Measurements from ENCODE around the gene ITPR3.

The ITPR3 gene

GRCh38 chr6:33742837-33743236 lies 121.7 kb downstream of the ITPR3 start:
- no peak for DNase-seq

- peak; percentile 77 for DNase-seq
Observed at GRCh38 chr6:33744001-33744848, 123.1 kb downstream of the ITPR3 start.

GRCh38 chr6:33744895-33745546 lies 123.9 kb downstream of the ITPR3 start:
- no peak for DNase-seq

- no peak for DNase-seq
Observed at GRCh38 chr6:33745548-33745947, 124.4 kb downstream of the ITPR3 start.

All from activated CD4-positive, alpha-beta T cell treated with anti-CD3 and anti-CD28 coated beads, Interleukin-2, amount 50 U/mL, for 1 hour (primary cell).